ENCODE data around the gene MALAT1.

Gene MALAT1

GRCh38 chr11:65529475-65530156, 30.8 kb downstream of the MALAT1 start:
- no peak for DNase-seq
- in situ Hi-C loops (cut with HindIII; ENCODE audit: low pct_ligation_motif_present, low pct_unique_long_range_greater_than_20kb, low sequenced_read_pairs), result no loop called here

DNA sequence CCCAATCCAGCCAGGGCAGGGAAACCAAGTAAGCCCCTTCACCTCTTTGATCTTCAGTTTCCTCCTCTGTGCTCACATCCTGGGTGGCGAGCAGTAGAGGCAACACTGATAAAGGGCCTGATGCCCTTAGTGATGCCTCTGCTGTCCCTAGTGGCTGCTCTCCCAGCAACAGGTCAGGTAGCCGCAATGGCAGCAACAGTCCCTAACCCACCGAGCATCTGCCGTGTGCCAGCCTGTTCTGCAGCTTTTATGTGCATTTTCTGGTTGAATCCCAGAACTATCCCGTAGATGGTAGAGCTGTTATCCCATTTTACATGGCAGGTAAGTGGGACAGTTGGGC, 31.3 kb downstream of the MALAT1 start:
- no peak for DNase-seq
- in situ Hi-C loops (cut with HindIII; ENCODE audit: low pct_ligation_motif_present, low pct_unique_long_range_greater_than_20kb, low sequenced_read_pairs), result no loop called here

- in situ Hi-C loops (cut with HindIII; ENCODE audit: low pct_ligation_motif_present, low pct_unique_long_range_greater_than_20kb, low sequenced_read_pairs), result no loop called here
- DNase-seq, result no peak
These were observed 33.7 kb downstream of the MALAT1 start for GRCh38 chr11:65532388-65533064.

GRCh38 chr11:65535102-65535501, 36.3 kb downstream of the MALAT1 start:
- DNase-seq, result no peak
- in situ Hi-C loops (cut with HindIII; ENCODE audit: low pct_ligation_motif_present, low pct_unique_long_range_greater_than_20kb, low sequenced_read_pairs), result no loop called here

- in situ Hi-C loops (cut with HindIII; ENCODE audit: low pct_ligation_motif_present, low pct_unique_long_range_greater_than_20kb, low sequenced_read_pairs), result no loop called here
- no peak for DNase-seq
These were observed 37.8 kb downstream of the MALAT1 start for GRCh38 chr11:65536412-65537295.

GRCh38 chr11:65537296-65537597, 38.4 kb downstream of the MALAT1 start:
- in situ Hi-C loops (cut with HindIII; ENCODE audit: low pct_ligation_motif_present, low pct_unique_long_range_greater_than_20kb, low sequenced_read_pairs), result no loop called here
- DNase-seq, result no peak

- no peak for DNase-seq
- in situ Hi-C loops (cut with HindIII; ENCODE audit: low pct_ligation_motif_present, low pct_unique_long_range_greater_than_20kb, low sequenced_read_pairs), result no loop called here
These were observed 38.9 kb downstream of the MALAT1 start for GRCh38 chr11:65537620-65538231.

DNA sequence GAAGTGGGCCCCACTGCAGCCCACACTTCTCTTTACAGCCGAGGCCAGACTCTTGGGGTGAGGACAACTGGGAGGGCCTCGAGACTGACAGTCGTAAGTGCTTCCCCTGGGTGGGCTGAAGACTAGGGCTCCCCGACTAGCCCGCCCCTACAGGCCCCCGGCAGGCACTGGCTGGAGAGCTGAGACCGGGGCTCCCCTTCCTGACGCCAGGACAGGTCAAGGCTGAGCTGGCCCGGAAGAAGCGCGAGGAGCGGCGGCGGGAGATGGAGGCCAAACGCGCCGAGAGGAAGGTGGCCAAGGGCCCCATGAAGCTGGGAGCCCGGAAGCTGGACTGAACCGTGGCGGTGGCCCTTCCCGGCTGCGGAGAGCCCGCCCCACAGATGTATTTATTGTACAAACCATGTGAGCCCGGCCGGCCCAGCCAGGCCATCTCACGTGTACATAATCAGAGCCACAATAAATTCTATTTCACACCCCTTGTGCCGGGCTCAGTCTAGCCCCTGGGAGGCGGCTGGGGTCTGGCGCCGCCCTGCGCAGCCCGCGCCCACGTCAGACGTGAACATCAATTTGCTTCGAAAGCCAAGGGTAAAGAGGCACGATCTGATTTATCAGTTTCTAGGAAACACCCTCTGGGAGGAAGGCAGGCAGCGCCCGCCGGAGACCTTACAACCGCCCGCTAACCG, 39.5 kb downstream of the MALAT1 start:
- in situ Hi-C loops (cut with HindIII; ENCODE audit: low pct_ligation_motif_present, low pct_unique_long_range_greater_than_20kb, low sequenced_read_pairs), result no loop called here

GRCh38 chr11:65538915-65539743, 40.3 kb downstream of the MALAT1 start:
- in situ Hi-C loops (cut with HindIII; ENCODE audit: low pct_ligation_motif_present, low pct_unique_long_range_greater_than_20kb, low sequenced_read_pairs), result no loop called here
- DNase-seq, result no peak

More for the DNA sequence above, 39.5 kb downstream of the MALAT1 start:
- DNase-seq, result no peak

GRCh38 chr11:65539744-65540289, 41.0 kb downstream of the MALAT1 start:
- in situ Hi-C loops (cut with HindIII; ENCODE audit: low pct_ligation_motif_present, low pct_unique_long_range_greater_than_20kb, low sequenced_read_pairs), result no loop called here
- DNase-seq, result no peak

DNA sequence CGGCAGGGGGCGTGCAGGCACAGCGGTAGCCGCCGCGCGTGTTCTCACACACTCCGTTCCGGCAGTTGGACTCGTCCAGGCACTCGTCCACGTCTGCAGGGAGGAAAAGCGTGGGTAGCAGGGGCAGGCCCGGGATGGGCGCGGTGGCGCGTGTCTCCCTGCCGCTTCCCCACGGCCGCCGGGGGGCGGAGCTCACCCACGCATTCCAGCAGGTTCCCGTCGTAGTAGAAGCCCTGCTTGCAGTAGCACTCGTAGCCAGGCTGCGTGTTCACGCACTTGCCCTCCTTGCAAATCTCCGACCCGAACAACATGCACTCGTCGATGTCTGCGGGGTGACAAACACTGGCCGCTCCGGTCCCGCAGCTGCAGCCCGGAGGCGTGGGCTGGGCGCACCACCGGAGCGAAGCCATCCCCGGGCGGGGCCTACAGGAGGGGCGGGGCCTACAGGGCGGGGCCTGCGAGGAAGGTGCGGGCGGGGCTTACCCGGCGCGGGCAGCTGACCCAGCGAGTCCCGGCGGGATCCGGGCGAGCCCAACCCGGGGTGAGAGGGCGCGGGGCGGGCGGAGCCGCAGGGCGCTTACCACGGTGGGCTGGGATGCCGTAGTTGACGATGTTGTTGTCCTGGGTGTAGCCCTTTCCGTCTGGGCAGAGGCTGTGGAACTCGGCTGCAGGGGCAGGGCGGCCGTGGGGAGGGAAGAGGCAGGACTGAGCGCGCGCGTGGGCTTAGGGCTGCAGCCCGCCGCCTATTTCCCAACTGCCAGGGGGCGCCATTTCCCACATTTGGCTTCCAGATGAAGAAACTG, 41.6 kb downstream of the MALAT1 start:
- in situ Hi-C loops (cut with HindIII; ENCODE audit: low pct_ligation_motif_present, low pct_unique_long_range_greater_than_20kb, low sequenced_read_pairs), result no loop called here

GRCh38 chr11:65541093-65541982, 42.5 kb downstream of the MALAT1 start:
- DNase-seq, result no peak
- in situ Hi-C loops (cut with HindIII; ENCODE audit: low pct_ligation_motif_present, low pct_unique_long_range_greater_than_20kb, low sequenced_read_pairs), result no loop called here

More for the DNA sequence above, 41.6 kb downstream of the MALAT1 start:
- DNase-seq, result peak; percentile 79

DNA sequence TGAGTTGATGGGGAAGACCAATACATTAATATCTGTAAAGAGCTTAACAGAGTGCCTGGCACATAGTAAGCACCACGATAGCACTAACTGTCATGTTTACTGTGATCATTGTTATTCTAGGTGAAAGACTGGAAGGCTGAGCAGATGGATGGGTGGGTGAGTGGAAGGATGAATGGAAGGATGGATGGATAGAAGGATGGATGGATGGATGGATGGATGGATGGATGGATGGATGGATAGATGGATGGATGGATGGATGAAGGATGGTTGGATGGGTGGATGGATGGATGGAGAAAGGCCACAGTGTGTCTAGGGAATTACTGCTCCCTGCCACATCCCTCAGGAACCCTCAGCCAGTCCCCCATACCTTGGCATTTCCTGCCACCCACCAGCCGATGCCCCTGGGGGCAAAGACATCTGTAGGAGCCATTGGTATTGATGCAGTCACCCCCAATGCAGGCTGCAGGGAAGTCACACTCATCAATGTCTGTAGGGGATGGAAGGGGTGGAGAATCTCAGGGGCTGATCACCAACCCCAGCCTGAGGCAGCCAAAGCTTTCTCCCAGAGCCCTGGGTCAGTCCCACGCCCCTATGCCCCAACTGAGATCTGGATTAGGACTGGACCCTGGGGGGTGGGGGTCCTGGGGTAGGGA, 44.0 kb downstream of the MALAT1 start:
- DNase-seq, result no peak
- in situ Hi-C loops (cut with HindIII; ENCODE audit: low pct_ligation_motif_present, low pct_unique_long_range_greater_than_20kb, low sequenced_read_pairs), result no loop called here

DNA sequence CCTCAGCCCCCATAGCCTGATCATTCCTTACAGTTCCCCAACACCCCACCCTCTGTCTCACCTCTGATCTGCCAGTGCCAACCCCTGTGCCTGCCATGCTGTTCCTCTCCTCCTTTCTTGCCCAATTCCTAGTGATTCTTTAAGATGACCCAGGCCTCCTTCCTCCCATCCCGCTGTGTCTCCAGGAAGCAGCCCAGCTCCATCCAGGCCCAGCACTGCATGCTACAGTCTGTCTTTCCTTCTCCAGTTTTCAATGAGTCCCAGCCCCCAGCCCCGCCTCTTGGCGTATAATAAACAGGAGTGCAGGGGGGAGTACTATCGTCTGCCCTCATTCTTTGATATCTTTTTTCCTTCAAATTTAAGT, 47.0 kb downstream of the MALAT1 start:
- no peak for DNase-seq
- in situ Hi-C loops (cut with HindIII; ENCODE audit: low pct_ligation_motif_present, low pct_unique_long_range_greater_than_20kb, low sequenced_read_pairs), result no loop called here

DNA sequence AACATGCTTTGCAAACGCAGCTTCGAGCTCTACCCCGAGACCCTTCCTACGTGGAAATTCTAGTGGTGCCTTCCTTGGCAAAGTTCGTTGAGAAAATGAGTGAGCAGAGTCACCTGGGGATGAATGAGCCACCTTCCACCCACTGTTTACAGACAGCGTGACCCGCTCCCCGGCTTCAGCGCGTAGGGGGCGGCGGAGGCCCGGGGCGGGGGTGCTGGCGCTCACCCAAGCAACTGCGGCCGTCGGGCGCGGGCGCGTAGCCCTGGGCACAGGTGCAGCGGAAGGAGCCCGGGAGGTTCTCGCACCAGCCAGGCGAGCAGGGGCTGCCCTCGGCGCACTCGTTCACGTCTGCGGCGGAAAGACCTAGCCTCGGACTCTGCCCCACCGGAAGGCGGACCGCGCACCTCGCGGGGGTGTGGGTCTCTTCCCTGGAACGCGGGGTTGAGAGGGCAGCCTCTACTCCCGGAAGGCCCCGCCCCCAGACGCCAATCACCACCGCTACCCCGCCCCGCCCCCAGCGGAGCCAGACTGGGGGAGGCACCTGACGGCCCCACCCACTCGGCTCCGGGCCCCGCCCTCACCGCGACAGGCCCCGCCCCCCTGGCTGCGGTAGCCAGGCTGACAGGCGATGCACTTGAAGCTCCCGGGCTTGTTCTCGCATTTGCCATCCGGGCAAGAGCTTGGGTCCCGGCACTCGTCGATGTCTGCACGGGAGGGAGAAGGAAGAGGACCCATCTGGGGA, 47.5 kb downstream of the MALAT1 start:
- in situ Hi-C loops (cut with HindIII; ENCODE audit: low pct_ligation_motif_present, low pct_unique_long_range_greater_than_20kb, low sequenced_read_pairs), result no loop called here
- peak; percentile 33 for DNase-seq

Measured in ACHN (cell line).